HepG2 (cell line): ENCODE results near the gene ADAT3. TPM values are rescaled to one million over a fixed set of nuclear protein-coding genes. Genes with fewer than 3 reads are reported as not detected.

ENCODE experiments used
- ARNT ChIP-seq: fragments of 450-650 bp; IDR thresholded peaks from 2 replicates; pipeline ENCODE4 v1.6.1; 2017
- ELF3 ChIP-seq: IDR thresholded peaks from 2 replicates; pipeline ENCODE4 v1.6.1; 2016; ENCODE audit warnings: missing genetic modification reagents, missing compliant biosample characterization
- FOXO1 ChIP-seq: sonication (generic); formaldehyde crosslinking; IDR thresholded peaks from 2 replicates; pipeline ENCODE4 v1.4.0; 2020; ENCODE audit warnings: missing genetic modification reagents
- HMG20B ChIP-seq: conservative IDR thresholded peaks from 2 replicates; pipeline ENCODE4 v1.6.1; 2016; ENCODE audit warnings: missing genetic modification reagents, missing compliant biosample characterization
- HNRNPL ChIP-seq: fragments of 200-400 bp; formaldehyde crosslinking; IDR thresholded peaks from 2 replicates; pipeline ENCODE4 v1.6.1; 2017; ENCODE audit warnings: mild to moderate bottlenecking, low read depth, low read length
- HOXA3 ChIP-seq: sonication (generic); formaldehyde crosslinking; IDR thresholded peaks from 2 replicates; pipeline ENCODE4 v1.5.0; 2020; ENCODE audit warnings: missing genetic modification reagents
- KDM3A ChIP-seq: IDR thresholded peaks from 2 replicates; pipeline ENCODE4 v1.6.1; 2018; ENCODE audit warnings: low read depth, missing compliant biosample characterization
- MEIS1 ChIP-seq: sonication (generic); formaldehyde crosslinking; IDR thresholded peaks from 2 replicates; pipeline ENCODE4 v1.9.0; 2021; ENCODE audit warnings: mild to moderate bottlenecking, missing genetic modification reagents, moderate library complexity, borderline replicate concordance
- MYNN ChIP-seq: sonication (generic); formaldehyde crosslinking; IDR thresholded peaks from 2 replicates; pipeline ENCODE4 v1.4.0; 2020; ENCODE audit warnings: mild to moderate bottlenecking, low read depth, missing genetic modification reagents
- NCOA2 ChIP-seq: sonication (generic); formaldehyde crosslinking; IDR thresholded peaks from 2 replicates; pipeline ENCODE4 v1.8.0; 2022; ENCODE audit warnings: inconsistent platforms
- PLRG1 ChIP-seq: fragments of 450-650 bp; conservative IDR thresholded peaks from 2 replicates; pipeline ENCODE4 v1.6.1; 2016
- PPARG ChIP-seq: conservative IDR thresholded peaks from 2 replicates; pipeline ENCODE4 v1.6.1; 2016; ENCODE audit warnings: missing biosample characterization, missing genetic modification reagents
- RORA ChIP-seq: sonication (generic); formaldehyde crosslinking; IDR thresholded peaks from 2 replicates; pipeline ENCODE4 v1.5.0; 2020; ENCODE audit warnings: mild to moderate bottlenecking, missing genetic modification reagents, moderate library complexity
- SP140L ChIP-seq: sonication (generic); formaldehyde crosslinking; IDR thresholded peaks from 2 replicates; pipeline ENCODE4 v1.4.0; 2020; ENCODE audit warnings: missing genetic modification reagents, borderline replicate concordance
- ZBTB10 ChIP-seq: sonication (generic); formaldehyde crosslinking; IDR thresholded peaks from 2 replicates; pipeline ENCODE4 v1.4.0; 2020; ENCODE audit warnings: missing genetic modification reagents, borderline replicate concordance
- ZBTB3 ChIP-seq: sonication (generic); formaldehyde crosslinking; IDR thresholded peaks from 2 replicates; pipeline ENCODE4 v1.4.0; 2020; ENCODE audit warnings: low read depth, mild to moderate bottlenecking, moderate library complexity, missing genetic modification reagents, borderline replicate concordance
- ZBTB38 ChIP-seq: sonication (generic); formaldehyde crosslinking; IDR thresholded peaks from 2 replicates; pipeline ENCODE4 v1.5.1; 2020; ENCODE audit warnings: mild to moderate bottlenecking, missing genetic modification reagents
- ZBTB7A ChIP-seq: sonication (generic); formaldehyde crosslinking; IDR thresholded peaks from 2 replicates; pipeline ENCODE4 v1.8.0; 2022; ENCODE audit warnings: mild to moderate bottlenecking, missing genetic modification reagents
- ZFP62 ChIP-seq: sonication (generic); formaldehyde crosslinking; IDR thresholded peaks from 2 replicates; pipeline ENCODE4 v1.4.0; 2020; ENCODE audit warnings: missing genetic modification reagents
- ZMYM2 ChIP-seq: sonication (generic); formaldehyde crosslinking; IDR thresholded peaks from 2 replicates; pipeline ENCODE4 v1.8.0; 2022; ENCODE audit warnings: mild to moderate bottlenecking, missing genetic modification reagents
- ZMYM3 ChIP-seq: sonication (generic); formaldehyde crosslinking; IDR thresholded peaks from 2 replicates; pipeline ENCODE4 v1.5.1; 2020; ENCODE audit warnings: mild to moderate bottlenecking, missing genetic modification reagents
- ZMYM4 ChIP-seq: sonication (generic); formaldehyde crosslinking; IDR thresholded peaks from 2 replicates; pipeline ENCODE4 v1.8.1; 2023; ENCODE audit warnings: mild to moderate bottlenecking, missing genetic modification reagents
- ZNF253 ChIP-seq: sonication (generic); formaldehyde crosslinking; IDR thresholded peaks from 2 replicates; pipeline ENCODE4 v1.8.0; 2022; ENCODE audit warnings: mild to moderate bottlenecking, missing genetic modification reagents, borderline replicate concordance
- ZNF282 ChIP-seq: fragments of 450-650 bp; IDR thresholded peaks from 2 replicates; pipeline ENCODE4 v1.6.1; 2018; ENCODE audit not compliant: partially characterized antibody
- ZNF33B ChIP-seq: sonication (generic); formaldehyde crosslinking; IDR thresholded peaks from 2 replicates; pipeline ENCODE4 v1.5.1; 2020; ENCODE audit warnings: mild to moderate bottlenecking, missing genetic modification reagents
- ZNF772 ChIP-seq: sonication (generic); formaldehyde crosslinking; IDR thresholded peaks from 2 replicates; pipeline ENCODE4 v1.5.0; 2020; ENCODE audit warnings: mild to moderate bottlenecking, missing genetic modification reagents
- ZNF776 ChIP-seq: sonication (generic); formaldehyde crosslinking; IDR thresholded peaks from 2 replicates; pipeline ENCODE4 v1.4.0; 2020; ENCODE audit warnings: mild to moderate bottlenecking, missing genetic modification reagents
- ZNF792 ChIP-seq: IDR thresholded peaks from 2 replicates; pipeline ENCODE4 v1.6.1; 2016
- polyA plus RNA-seq, 8 experiments: library from polyadenylated mRNA; depleted of rRNA in 3 of 8; stranded (reverse) in 7 of 8; unstranded in 1 of 8; fragments of >200 nt; fragmentation: Illumina TruSeq in 4 of 8; extraction: Trizol in 4 of 8; gene quantifications; 2 replicates each; pipeline versions ENCODE4 v1.2.1 to v1.2.3, GENCODE V29; 2011 to 2016; ENCODE audit warnings: low read depth in 4 of 8, missing spikeins in 1 of 8, mixed read lengths in 1 of 8; ENCODE audit not compliant: insufficient read depth in 1 of 8
- total RNA-seq, 5 experiments: library from RNA; depleted of rRNA; stranded (reverse); fragments of >200 nt; fragmentation: Illumina TruSeq; extraction: Trizol; gene quantifications; 2 replicates each; pipeline ENCODE4 v1.2.3, GENCODE V29; 2016; ENCODE audit warnings: low read depth in 1 of 5
- TF ChIP-seq, protein P1 (sequence below): sonication (generic); formaldehyde crosslinking; conservative IDR thresholded peaks from 2 replicates; pipeline ENCODE4 v1.4.0; 2020; ENCODE audit warnings: missing genetic modification reagents

ADAT3 gene
- total and polyA plus RNA-seq, 2 of the 13 experiments (the other 11 are each of a cell fraction or from before 2014, with no cell fraction given) = 0.95 to 3.5 TPM

DNA sequence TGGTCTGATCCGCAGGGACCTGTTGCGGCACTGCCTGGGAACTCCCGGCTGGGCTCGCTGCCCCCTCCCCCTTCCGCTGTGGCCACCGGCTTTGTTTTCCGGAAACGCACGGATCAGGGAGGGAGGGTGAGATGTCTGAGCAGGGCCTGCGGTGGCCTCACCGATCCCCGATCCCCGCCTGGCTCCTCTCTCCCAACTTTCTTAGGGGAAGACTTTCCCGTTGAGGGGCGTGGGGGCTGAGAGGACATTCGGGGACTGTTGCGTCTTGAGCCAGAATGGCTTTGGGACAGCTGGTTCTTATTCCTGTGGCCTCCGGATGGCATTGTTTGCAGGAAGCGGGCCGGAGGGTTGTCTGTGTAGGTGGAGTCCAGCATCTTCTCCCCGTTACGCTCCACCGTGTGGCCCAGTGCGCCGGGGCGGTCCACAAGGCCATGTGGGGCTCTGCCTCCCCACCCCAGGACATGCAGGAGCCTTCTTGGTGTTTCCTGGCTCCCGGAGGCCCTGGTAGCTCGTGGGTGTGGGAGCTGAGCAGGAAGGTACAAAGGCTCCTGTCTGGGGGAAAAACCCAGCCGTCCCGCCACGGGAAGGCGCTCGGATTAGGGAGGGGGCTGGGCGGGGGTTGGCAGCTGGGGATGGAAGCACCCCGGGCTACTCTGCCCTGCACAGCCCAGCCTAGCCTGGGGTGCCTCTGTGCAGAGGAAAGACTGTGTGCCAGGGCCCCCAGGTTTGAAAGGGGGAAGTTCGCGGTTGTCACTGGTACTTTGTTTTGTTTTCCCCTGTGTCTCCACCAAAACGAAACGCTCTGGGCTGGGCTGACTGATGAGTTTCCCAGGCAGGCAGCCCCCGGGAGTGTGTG lies 37.1 kb downstream of the ADAT3 start (continued):
- TF ChIP-seq ZNF253 (CRISPR knock-in tag) (no peak), ZMYM3 (CRISPR knock-in tag) (no peak), ZBTB7A (CRISPR knock-in tag) (no peak), ZMYM4 (CRISPR knock-in tag) (peak; percentile 11; the same call in 1 of the 2 replicates), HOXA3 (CRISPR knock-in tag) (0 out of 2 replicates have a peak, but pooled peaks have one; percentile 44), ZFP62 (CRISPR knock-in tag) (no peak), PPARG (CRISPR knock-in tag) (no peak; the same call in 1 of the 2 replicates), SP140L (CRISPR knock-in tag) (no peak), NCOA2 (CRISPR knock-in tag) (no peak), MYNN (CRISPR knock-in tag) (no peak), RORA (no peak), HNRNPL (0 out of 2 replicates have a peak, but pooled peaks have one; percentile 31), ZNF772 (CRISPR knock-in tag) (no peak; the same call in 1 of the 2 replicates), FOXO1 (CRISPR knock-in tag) (peak; percentile 52; the same call in 1 of the 2 replicates), ZBTB38 (CRISPR knock-in tag) (0 out of 2 replicates have a peak, but pooled peaks have one; percentile 46), PLRG1 (no peak), KDM3A (0 out of 2 replicates have a peak, but pooled peaks have one; percentile 36), ZNF282 (no peak), ZNF776 (CRISPR knock-in tag) (no peak), ZMYM2 (no peak), ZNF33B (CRISPR knock-in tag) (no peak), ZBTB3 (CRISPR knock-in tag) (no peak), ARNT (no peak), ELF3 (CRISPR knock-in tag) (peak; percentile 86), ZBTB10 (CRISPR knock-in tag) (no peak), ZNF792 (CRISPR knock-in tag) (peak; percentile 19; the same call in 1 of the 2 replicates), HMG20B (CRISPR knock-in tag) (0 out of 2 replicates have a peak, but pooled peaks have one; percentile 15), MEIS1 (no peak; the same call in 1 of the 2 replicates)
- TF ChIP-seq, protein P1, sequence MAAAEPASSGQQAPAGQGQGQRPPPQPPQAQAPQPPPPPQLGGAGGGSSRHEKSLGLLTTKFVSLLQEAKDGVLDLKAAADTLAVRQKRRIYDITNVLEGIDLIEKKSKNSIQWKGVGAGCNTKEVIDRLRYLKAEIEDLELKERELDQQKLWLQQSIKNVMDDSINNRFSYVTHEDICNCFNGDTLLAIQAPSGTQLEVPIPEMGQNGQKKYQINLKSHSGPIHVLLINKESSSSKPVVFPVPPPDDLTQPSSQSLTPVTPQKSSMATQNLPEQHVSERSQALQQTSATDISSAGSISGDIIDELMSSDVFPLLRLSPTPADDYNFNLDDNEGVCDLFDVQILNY (CRISPR knock-in tag) = no peak
